Psoas muscle (tissue), 8 donors: Measurements from ENCODE around the gene CWF19L1. TPM values are rescaled to one million over a fixed set of nuclear protein-coding genes. Genes with fewer than 3 reads are reported as not detected.

Experiments used
- ATAC-seq, 4 donors: fragments of 200-7000 bp; cut with Tn5 transposase; one replicate each; pipeline ENCODE4 v1.9.1; 2020; ENCODE audit warnings: moderate library complexity in 3 of 4, mild to moderate bottlenecking in 2 of 4
- DNase-seq, 2 donors: peaks; one replicate each; pipeline ENCODE4 v3.0.0-alpha.2; 2020
- H3K27ac ChIP-seq: fragments of 200-600 bp; one replicate; pipeline ENCODE4 v1.8.0; 2022
- H3K27me3 ChIP-seq, 3 donors: fragments of 200-600 bp in 1 of 3; one replicate each; pipeline versions ENCODE4 v1.6.1 to v1.8.0; 2013 to 2022; ENCODE audit warnings: low read length in 2 of 3, mild to moderate bottlenecking in 2 of 3, moderate library complexity in 1 of 3; ENCODE audit not compliant: insufficient read depth in 3 of 3
- H3K36me3 ChIP-seq, 2 donors: fragments of 200-600 bp in 1 of 2; one replicate each; pipeline versions ENCODE4 v1.6.1 to v1.8.0; 2013 to 2022; ENCODE audit warnings: low read depth in 1 of 2, mild to moderate bottlenecking in 1 of 2, moderate library complexity in 1 of 2; ENCODE audit not compliant: insufficient read depth in 1 of 2
- H3K4me1 ChIP-seq: fragments of 200-600 bp; one replicate; pipeline ENCODE4 v1.8.0; 2022
- H3K4me3 ChIP-seq: fragments of 200-600 bp; one replicate; pipeline ENCODE4 v1.8.0; 2022; ENCODE audit warnings: mild to moderate bottlenecking
- H3K9me3 ChIP-seq: fragments of 200-600 bp; one replicate; pipeline ENCODE4 v1.8.0; 2022
- WGBS, 3 donors: extraction: QIAGEN DNeasy Blood & Tissue Kit; methylation state at CpG; one replicate each; pipeline versions ENCODE4 v1.1.6 to v1.1.7; 2013; 5-methylcytosine and 5-hydroxymethylcytosine counted together
- intact Hi-C, 2 donors: fragments of 100-400 bp; cut with DNase I; formaldehyde crosslinking; loops; one replicate each; pipeline versions ENCODE4 v1.11.0 to v1.14.2; 2022
- polyA plus RNA-seq, 3 donors: library from polyadenylated mRNA; stranded (reverse); fragments of 200-250 nt; gene quantifications; one replicate each; pipeline ENCODE4 v1.2.3, GENCODE V29; 2013
- total RNA-seq, 4 donors: library from RNA; stranded (reverse); fragmentation: NEBNext Ultra II Directional in 2 of 4; extraction: Animal tissue kit (Norgen Biotek cat#: 25700) in 2 of 4; gene quantifications; one replicate each; pipeline versions ENCODE4 v1.2.1 to v1.2.4, GENCODE V29; 2021 to 2023
- TF ChIP-seq, protein P1 (sequence below): fragments of 200-600 bp; IDR thresholded peaks from one replicate; pipeline ENCODE4 v1.8.0; 2022; ENCODE audit warnings: antibody characterized with exemption
- donor health status: healthy with polysubstance abuse.
- donor health status: DM: no; HTN: no; CAD: no; lungs with moderate emphysema.
- donor health status: Bipolar disorder and iron deficiency.
- donor health status: healthy.
- donor health status: DM: yes; HTN: yes; CAD: no.
- donor health status: DM: no; HTN: no; CAD: no.
- donor health status: DM: no; HTN: no; CAD: no.
- donor health status: DM: yes; HTN: yes; CAD: no.

Gene CWF19L1
- total and polyA plus RNA-seq, 7 donors: 9.5 to 24.6 (median 13.5) TPM

DNA sequence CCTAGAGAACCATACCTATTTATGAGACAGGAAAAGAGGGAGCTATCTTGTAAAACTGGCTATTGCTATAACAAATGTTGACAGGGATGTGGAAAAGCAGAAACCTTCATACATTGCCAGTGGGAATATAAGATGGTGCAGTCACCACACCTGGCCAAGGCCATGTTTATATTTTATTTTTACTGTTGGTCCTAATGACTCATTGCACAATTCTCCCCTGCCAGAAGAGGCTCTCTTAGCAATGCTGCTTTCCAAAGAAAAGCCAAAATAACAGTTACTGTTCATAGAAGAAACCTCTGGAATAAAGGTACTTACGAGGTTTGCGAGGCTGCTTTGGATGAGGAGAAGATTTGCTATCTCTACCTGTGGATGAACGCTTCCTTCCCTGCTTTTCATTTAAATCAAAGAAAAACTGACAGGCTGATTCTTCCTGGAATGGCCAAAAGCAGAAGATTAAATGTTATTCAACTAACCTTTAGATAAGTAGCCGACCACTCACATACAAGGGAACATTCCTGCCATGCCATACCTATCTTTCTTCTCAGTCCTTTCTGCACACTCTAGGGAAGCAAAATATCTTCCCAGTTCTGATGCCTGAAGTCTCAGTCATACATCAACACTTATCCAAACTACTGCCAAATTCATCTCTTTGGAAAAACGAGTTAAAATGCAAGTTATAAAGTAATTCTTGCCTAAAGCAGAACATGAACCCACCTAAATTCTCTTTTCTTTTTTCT is 21.8 kb downstream of the CWF19L1 start:
- H3K27me3 ChIP-seq: no peaks in the 10 kb centered on the region
- DNase-seq: no peak
- no peaks in the 10 kb centered on the region for H3K9me3 ChIP-seq
- H3K36me3 ChIP-seq: peaks cover 11 to 100% of the 10 kb centered on the region in 2 donors
- 90 to 95% (median 93%) methylated on average over 5 of the region's 5 CpGs for WGBS, 3 donors
- TF ChIP-seq, protein P1, sequence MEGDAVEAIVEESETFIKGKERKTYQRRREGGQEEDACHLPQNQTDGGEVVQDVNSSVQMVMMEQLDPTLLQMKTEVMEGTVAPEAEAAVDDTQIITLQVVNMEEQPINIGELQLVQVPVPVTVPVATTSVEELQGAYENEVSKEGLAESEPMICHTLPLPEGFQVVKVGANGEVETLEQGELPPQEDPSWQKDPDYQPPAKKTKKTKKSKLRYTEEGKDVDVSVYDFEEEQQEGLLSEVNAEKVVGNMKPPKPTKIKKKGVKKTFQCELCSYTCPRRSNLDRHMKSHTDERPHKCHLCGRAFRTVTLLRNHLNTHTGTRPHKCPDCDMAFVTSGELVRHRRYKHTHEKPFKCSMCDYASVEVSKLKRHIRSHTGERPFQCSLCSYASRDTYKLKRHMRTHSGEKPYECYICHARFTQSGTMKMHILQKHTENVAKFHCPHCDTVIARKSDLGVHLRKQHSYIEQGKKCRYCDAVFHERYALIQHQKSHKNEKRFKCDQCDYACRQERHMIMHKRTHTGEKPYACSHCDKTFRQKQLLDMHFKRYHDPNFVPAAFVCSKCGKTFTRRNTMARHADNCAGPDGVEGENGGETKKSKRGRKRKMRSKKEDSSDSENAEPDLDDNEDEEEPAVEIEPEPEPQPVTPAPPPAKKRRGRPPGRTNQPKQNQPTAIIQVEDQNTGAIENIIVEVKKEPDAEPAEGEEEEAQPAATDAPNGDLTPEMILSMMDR: no peak
- no peaks in the 10 kb centered on the region for H3K4me1 ChIP-seq
- H3K27ac ChIP-seq: no peak overlapping the region
- H3K4me3 ChIP-seq: no peak overlapping the region
- ATAC-seq: no peak
- intact Hi-C loops: no loop called here

DNA sequence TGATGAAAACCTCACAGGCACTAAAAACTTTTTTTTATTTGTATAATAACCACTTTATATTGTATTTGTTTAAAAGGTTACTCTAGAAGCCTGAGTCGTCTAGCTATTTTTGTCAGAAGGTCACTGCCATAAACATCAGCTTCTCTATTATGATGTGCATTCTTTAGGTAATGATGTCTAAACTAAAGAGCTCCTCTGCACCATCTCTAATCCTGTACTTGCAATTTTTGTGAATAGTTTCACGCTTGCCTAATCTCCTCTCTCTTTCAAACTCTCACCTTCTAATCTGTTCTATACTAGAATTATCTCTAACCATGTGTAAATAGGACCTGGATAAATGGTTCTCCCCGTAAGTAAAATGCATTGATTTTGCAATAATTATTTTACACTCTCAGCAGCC is 27.6 kb downstream of the CWF19L1 start:
- ATAC-seq: no peak
- no peak overlapping the region for H3K27ac ChIP-seq
- TF ChIP-seq, protein P1: no peak
- peaks cover 13 to 98% of the 10 kb centered on the region in 2 donors for H3K36me3 ChIP-seq
- no peaks in the 10 kb centered on the region for H3K9me3 ChIP-seq
- intact Hi-C loops: no loop called here
- H3K4me3 ChIP-seq: no peak overlapping the region
- no peak for DNase-seq
- no peaks in the 10 kb centered on the region for H3K27me3 ChIP-seq
- no peaks in the 10 kb centered on the region for H3K4me1 ChIP-seq
- WGBS, 3 donors: 94 to 95% (median 94%) methylated on average over 3 of the region's 3 CpGs

DNA sequence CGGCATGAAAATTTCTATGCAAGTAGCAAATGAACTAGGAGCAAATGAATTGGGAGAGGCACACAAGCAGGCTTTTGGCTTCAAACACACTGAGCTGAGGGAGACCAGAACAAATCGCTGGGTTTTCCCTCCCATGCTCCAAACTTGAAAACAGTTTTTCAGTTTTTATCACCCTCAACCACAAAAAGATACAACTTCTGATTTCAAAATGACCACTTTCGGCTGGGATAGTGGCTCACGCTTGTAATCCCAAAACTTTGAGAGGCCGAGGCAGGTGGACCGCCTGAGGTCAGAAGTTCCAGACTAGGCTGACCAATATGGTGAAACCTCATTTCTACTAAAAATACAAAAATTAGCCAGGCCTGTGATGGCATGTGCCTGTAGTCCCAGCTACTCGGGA is 29.0 kb downstream of the CWF19L1 start:
- ATAC-seq: no peak
- intact Hi-C loops: no loop called here
- H3K36me3 ChIP-seq: peaks cover 15 to 98% of the 10 kb centered on the region in 2 donors

DNA sequence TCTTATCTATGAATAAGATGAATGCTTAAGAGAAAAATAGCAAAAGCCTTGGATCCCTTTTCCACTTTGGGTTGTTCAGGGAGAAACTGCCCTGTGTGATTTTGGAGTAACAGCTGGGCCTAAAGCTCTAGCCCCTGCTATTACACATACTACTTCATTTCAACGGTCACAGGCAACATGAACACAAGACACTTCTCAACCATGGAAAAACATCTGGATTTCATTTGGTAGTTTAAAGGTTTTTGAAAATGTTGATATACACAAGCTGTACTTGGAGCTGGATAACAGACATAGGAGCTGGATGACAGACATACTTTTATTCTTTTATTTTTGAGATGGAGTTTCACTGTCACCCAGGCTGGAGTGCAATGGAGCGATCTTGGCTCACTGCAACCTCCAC is 35.3 kb downstream of the CWF19L1 start:
- Histone ChIP-seq H3K4me1 (peaks cover 14% of the 10 kb centered on the region), H3K27me3 (no peaks in the 10 kb centered on the region), H3K4me3 (no peak overlapping the region), H3K9me3 (no peaks in the 10 kb centered on the region), H3K27ac (no peak overlapping the region), H3K36me3 (peaks cover 13 to 62% of the 10 kb centered on the region in 2 donors)
- no peak for ATAC-seq
- WGBS, 3 donors: 61 to 63% (median 62%) methylated on average over 2 of the region's 2 CpGs
- intact Hi-C loops: no loop called here
- no peak for DNase-seq
- TF ChIP-seq, protein P1: no peak

More for the DNA sequence above, 29.0 kb downstream of the CWF19L1 start:
- H3K27ac ChIP-seq: no peak overlapping the region
- H3K4me1 ChIP-seq: no peaks in the 10 kb centered on the region
- 95 to 98% (median 96%) methylated on average over 7 of the region's 7 CpGs for WGBS, 3 donors
- DNase-seq: no peak
- H3K9me3 ChIP-seq: no peaks in the 10 kb centered on the region
- H3K27me3 ChIP-seq: no peaks in the 10 kb centered on the region
- H3K4me3 ChIP-seq: no peak overlapping the region
- TF ChIP-seq, protein P1: no peak
